ENCODE measurements around the gene POU2F1. TPM values are rescaled to one million over a fixed set of nuclear protein-coding genes. Genes with fewer than 3 reads are reported as not detected.
"Not testable (repeated sequence)": the region's sequence is repeated elsewhere in the genome, so short reads cannot be mapped to it uniquely, and the experiment has no call there.

The POU2F1 gene
- total RNA-seq, 4 donors from 2014 or later, result 8.7 to 34.0 (median 9.6) TPM

DNA sequence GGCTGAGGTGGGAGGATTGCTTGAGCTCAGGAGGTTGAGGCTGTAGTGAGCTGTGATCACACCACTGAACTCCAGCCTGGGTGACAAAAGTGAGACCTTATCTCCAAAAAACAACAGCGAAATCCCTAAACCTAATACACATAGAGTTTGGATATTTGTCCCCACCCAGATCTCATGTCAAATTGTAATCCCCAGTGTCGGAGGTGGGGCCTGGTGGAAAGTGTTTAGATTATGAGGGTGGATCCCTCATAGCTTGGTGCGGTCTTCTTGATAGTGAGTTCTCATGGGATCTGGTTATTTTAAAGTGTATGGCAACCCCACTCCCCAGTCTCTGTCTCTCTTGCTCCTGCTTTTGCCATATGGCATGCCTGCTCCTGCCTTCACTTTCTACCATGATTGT is 94.0 kb downstream of the POU2F1 start:
- H3K4me3 ChIP-seq (ENCODE audit: low read depth, poor library complexity, severe bottlenecking), result no peak overlapping the region
- intact Hi-C loops (cut with DNase I; ENCODE audit: low total_unique reads), result loop anchor here (5.0 kb wide), 1 partner anchor 748 kb away; no protein-coding TSS in a partner anchor
- TF ChIP-seq, protein P1, sequence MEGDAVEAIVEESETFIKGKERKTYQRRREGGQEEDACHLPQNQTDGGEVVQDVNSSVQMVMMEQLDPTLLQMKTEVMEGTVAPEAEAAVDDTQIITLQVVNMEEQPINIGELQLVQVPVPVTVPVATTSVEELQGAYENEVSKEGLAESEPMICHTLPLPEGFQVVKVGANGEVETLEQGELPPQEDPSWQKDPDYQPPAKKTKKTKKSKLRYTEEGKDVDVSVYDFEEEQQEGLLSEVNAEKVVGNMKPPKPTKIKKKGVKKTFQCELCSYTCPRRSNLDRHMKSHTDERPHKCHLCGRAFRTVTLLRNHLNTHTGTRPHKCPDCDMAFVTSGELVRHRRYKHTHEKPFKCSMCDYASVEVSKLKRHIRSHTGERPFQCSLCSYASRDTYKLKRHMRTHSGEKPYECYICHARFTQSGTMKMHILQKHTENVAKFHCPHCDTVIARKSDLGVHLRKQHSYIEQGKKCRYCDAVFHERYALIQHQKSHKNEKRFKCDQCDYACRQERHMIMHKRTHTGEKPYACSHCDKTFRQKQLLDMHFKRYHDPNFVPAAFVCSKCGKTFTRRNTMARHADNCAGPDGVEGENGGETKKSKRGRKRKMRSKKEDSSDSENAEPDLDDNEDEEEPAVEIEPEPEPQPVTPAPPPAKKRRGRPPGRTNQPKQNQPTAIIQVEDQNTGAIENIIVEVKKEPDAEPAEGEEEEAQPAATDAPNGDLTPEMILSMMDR (IDR thresholded peaks at IDR 0.05), result no peak
- TF ChIP-seq POLR2A (IDR thresholded peaks at IDR 0.05), result no peak
- DNase-seq (ENCODE audit: low spot score in 2 of 2), result no peak
- WGBS, 2 donors, result 95 to 97% methylated on average over 3 of the region's 3 CpGs

DNA sequence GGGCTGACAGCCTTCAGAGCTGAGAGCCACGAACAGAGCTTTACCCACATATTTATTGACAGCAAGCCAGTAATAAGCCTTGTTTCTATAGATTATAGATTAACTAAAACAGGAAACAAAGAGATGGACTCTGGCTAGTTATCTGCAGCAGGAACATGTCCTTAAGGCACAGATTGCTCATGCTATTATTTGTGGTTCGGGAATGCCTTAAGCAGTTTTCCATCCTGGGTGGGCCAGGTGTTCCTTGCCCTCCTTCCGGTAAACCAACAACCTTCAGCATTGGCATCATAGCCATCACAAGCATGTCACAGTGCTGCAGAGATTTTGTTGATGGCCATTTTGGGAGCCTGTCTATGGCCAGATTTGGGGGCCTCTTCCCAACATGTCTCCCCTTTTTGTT is 96.8 kb downstream of the POU2F1 start:
- H3K4me3 ChIP-seq (ENCODE audit: low read depth, poor library complexity, severe bottlenecking), result no peak overlapping the region
- WGBS, 2 donors, result 92% methylated on average over 3 of the region's 3 CpGs
- DNase-seq (ENCODE audit: low spot score in 2 of 2), result no peak
- intact Hi-C loops (cut with DNase I; ENCODE audit: low total_unique reads), result no loop called here
- TF ChIP-seq, protein P1 (IDR thresholded peaks at IDR 0.05), result no peak
- TF ChIP-seq POLR2A (IDR thresholded peaks at IDR 0.05), result no peak

DNA sequence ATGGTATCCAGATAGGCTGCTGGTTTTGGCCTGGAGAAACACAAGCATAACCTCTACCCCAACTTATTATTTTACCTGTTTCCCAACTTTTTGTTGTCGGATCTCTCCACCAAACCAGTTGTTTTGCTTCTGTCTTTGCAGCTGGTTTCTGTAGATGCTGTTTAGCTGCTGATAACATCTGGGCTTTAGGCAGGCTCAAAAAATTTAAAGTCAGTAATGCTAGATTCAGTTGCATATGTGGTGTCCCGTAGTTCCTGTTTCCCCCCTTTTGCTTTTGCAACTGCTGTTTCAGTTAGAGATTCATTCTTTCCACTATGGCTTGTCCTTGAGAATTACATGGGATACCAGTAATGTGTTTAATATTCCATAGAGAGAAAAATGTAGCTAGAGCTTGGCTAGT is 98.5 kb downstream of the POU2F1 start:
- DNase-seq (ENCODE audit: low spot score in 2 of 2); intact Hi-C loops (cut with DNase I; ENCODE audit: low total_unique reads); H3K4me3 ChIP-seq (ENCODE audit: low read depth, poor library complexity, severe bottlenecking): not testable (repeated sequence)
- 94 to 97% methylated on average over 2 of the region's 2 CpGs for WGBS, 2 donors

DNA sequence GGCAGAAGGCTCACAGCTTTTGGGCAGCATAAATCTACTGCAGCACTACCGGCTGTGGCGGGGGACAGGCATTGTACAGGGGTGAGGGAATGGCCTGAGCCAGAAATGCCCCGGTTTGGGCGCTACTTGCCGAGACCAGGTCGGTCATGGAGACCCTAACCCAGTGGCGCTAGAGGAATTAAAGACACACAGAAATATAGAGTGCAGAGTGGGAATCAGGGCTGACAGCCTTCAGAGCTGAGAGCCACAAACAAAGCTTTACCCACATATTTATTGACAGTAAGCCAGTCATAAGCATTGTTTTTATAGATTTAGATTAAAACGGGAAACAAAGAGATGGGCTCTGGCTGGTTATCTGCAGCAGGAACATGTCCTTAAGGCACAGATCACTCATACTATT is 101.8 kb downstream of the POU2F1 start:
- DNase-seq (ENCODE audit: low spot score in 2 of 2), result no peak
- no peak for TF ChIP-seq POLR2A (IDR thresholded peaks at IDR 0.05)
- TF ChIP-seq, protein P1 (IDR thresholded peaks at IDR 0.05), result no peak
- no peak overlapping the region for H3K4me3 ChIP-seq (ENCODE audit: low read depth, poor library complexity, severe bottlenecking)
- intact Hi-C loops (cut with DNase I; ENCODE audit: low total_unique reads), result no loop called here
- WGBS, 2 donors, result 97 to 98% methylated on average over 8 of the region's 8 CpGs

DNA sequence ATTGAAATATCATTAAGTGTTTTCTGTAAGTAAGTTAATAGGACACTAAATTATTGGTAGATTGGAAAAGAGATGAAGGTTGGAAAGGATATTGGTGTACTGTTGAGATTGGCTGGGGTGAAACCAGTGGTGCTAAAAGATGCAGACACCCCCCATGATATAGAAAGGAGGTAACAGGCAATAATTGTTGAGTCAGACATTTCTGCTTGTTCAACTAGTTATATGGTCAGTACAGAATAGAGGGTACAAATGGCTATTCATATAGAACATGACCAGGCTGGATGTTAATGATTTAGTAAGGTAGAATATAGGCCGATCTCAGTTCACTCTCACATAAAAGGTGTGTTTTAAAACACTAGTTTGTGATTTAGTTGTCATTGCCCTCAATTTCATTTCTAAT is 104.5 kb downstream of the POU2F1 start:
- H3K4me3 ChIP-seq (ENCODE audit: low read depth, poor library complexity, severe bottlenecking), result no peak overlapping the region
- intact Hi-C loops (cut with DNase I; ENCODE audit: low total_unique reads), result no loop called here
- TF ChIP-seq POLR2A (IDR thresholded peaks at IDR 0.05), result no peak
- TF ChIP-seq, protein P1 (IDR thresholded peaks at IDR 0.05), result no peak
- DNase-seq (ENCODE audit: low spot score in 2 of 2), result no peak
- WGBS, 2 donors, result 100% methylated on average over 1 of the region's 1 CpG

DNA sequence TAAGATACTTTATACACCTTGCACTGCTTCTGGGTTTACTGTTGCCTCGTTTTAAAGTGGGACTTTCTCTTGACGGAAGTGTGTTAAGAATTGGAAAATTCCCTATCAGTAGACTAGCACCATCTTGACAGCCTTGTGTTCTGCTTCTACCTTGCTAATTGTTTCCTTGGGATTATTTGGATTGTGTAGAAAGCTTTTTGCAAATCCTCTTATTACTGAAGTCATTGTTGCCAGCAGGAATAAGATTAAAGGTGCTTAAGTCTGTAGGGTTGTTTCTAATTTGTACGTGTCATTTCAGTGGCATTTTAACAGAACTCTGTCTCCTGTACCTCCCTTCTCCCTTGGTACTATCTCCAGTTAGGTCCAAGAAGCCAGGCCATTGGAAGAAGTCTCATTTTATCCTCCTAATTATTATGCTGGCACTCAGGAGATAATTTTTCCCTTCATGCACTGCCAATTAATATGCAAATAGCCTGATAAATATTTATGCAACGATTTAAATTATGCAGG is 107.7 kb downstream of the POU2F1 start:
- TF ChIP-seq, protein P1 (IDR thresholded peaks at IDR 0.05), result no peak
- TF ChIP-seq POLR2A (IDR thresholded peaks at IDR 0.05), result no peak
- no peak overlapping the region for H3K4me3 ChIP-seq (ENCODE audit: low read depth, poor library complexity, severe bottlenecking)
- 62 to 66% methylated on average over 4 of the region's 4 CpGs for WGBS, 2 donors
- intact Hi-C loops (cut with DNase I; ENCODE audit: low total_unique reads), result no loop called here
- no peak for DNase-seq (ENCODE audit: low spot score in 2 of 2)

All from lower leg skin (tissue), 4 donors.